Neural cell (in vitro differentiated cells): Measurements from ENCODE around the gene PIP4K2A. TPM values are rescaled to one million over a fixed set of nuclear protein-coding genes. Genes with fewer than 3 reads are reported as not detected.

Experiments
- H2AFZ ChIP-seq: fragments of 200-600, 300-800 bp; sonication (generic), shearing (Covaris generic); 2 replicates; pipeline ENCODE4 v1.6.0; 2014; ENCODE audit warnings: low read depth, mild to moderate bottlenecking, antibody characterized with exemption, low read length, moderate library complexity
- H3F3A ChIP-seq: fragments of 200-600 bp; shearing (Covaris generic); 2 replicates; pipeline ENCODE4 v1.6.1; 2016; ENCODE audit warnings: mild to moderate bottlenecking, moderate library complexity, mixed read lengths, antibody characterized with exemption, low read length; ENCODE audit not compliant: insufficient read depth, poor library complexity, severe bottlenecking
- H3K27ac ChIP-seq: fragments of 200-600, 300-800 bp; sonication (generic), shearing (Covaris generic); 2 replicates; pipeline ENCODE4 v1.5.1; 2014; ENCODE audit warnings: mild to moderate bottlenecking, low read length, moderate library complexity
- H3K27me3 ChIP-seq: fragments of 300-800, 200-600 bp; sonication (generic), shearing (Covaris generic); 2 replicates; pipeline ENCODE4 v1.6.0; 2014; ENCODE audit warnings: mild to moderate bottlenecking, low read depth, low read length, moderate library complexity; ENCODE audit not compliant: insufficient read depth
- H3K36me3 ChIP-seq: fragments of 300-800, 200-600 bp; sonication (generic), shearing (Covaris generic); 2 replicates; pipeline ENCODE4 v1.5.1; 2014; ENCODE audit warnings: mild to moderate bottlenecking, antibody characterized with exemption, low read length, moderate library complexity; ENCODE audit not compliant: insufficient read depth
- H3K4me2 ChIP-seq: fragments of 300-800, 200-600 bp; sonication (generic), shearing (Covaris generic); 2 replicates; pipeline ENCODE4 v1.6.0; 2014; ENCODE audit warnings: mild to moderate bottlenecking, low read length
- H3K4me3 ChIP-seq: fragments of 300-800, 200-600 bp; sonication (generic), shearing (Covaris generic); 2 replicates; pipeline ENCODE4 v1.5.1; 2014; ENCODE audit warnings: mild to moderate bottlenecking, low read length, moderate library complexity
- H3K79me2 ChIP-seq: fragments of 200-600 bp; shearing (Covaris generic); replicated peaks from 2 replicates; pipeline ENCODE4 v1.6.0; 2014; ENCODE audit warnings: mild to moderate bottlenecking, low read length, moderate library complexity; ENCODE audit not compliant: insufficient read depth
- H3K9ac ChIP-seq: fragments of 300-800, 200-600 bp; sonication (generic), shearing (Covaris generic); 2 replicates; pipeline ENCODE4 v1.6.1; 2016; ENCODE audit warnings: mild to moderate bottlenecking, low read length, mixed read lengths
- H3K9me2 ChIP-seq: fragments of 200-600 bp; shearing (Covaris generic); 2 replicates; pipeline ENCODE4 v1.6.1; 2016; ENCODE audit warnings: mild to moderate bottlenecking, low read length, mixed read lengths; ENCODE audit not compliant: insufficient read depth
- H3K9me3 ChIP-seq: fragments of 200-600, 300-800 bp; sonication (generic), shearing (Covaris generic); 2 replicates; pipeline ENCODE4 v1.6.1; 2016; ENCODE audit warnings: mild to moderate bottlenecking, mixed run types, low read length, moderate library complexity, mixed read lengths
- H4K20me1 ChIP-seq: fragments of 200-600 bp; shearing (Covaris generic); 2 replicates; pipeline ENCODE4 v1.6.1; 2016; ENCODE audit warnings: mild to moderate bottlenecking, mixed run types; ENCODE audit not compliant: insufficient read depth
- CTCF ChIP-seq: fragments of 450-650 bp; IDR thresholded peaks from 2 replicates; pipeline ENCODE4 v1.5.1; 2014; ENCODE audit warnings: antibody characterized with exemption, mild to moderate bottlenecking, moderate library complexity; ENCODE audit not compliant: poor library complexity, severe bottlenecking
- EP300 ChIP-seq: fragments of 450-650 bp; conservative IDR thresholded peaks from 2 replicates; pipeline ENCODE4 v1.6.1; 2014; ENCODE audit warnings: antibody characterized with exemption, mild to moderate bottlenecking, moderate library complexity; ENCODE audit not compliant: poor library complexity, severe bottlenecking
- EZH2 ChIP-seq: fragments of 200-600, 300-800 bp; shearing (Covaris generic), sonication (generic); IDR thresholded peaks from 2 replicates; pipeline ENCODE4 v1.6.1; 2014; ENCODE audit warnings: antibody characterized with exemption, low read length, borderline replicate concordance, mild to moderate bottlenecking; ENCODE audit not compliant: insufficient read depth, poor library complexity, severe bottlenecking
- MXI1 ChIP-seq: fragments of 450-650 bp; conservative IDR thresholded peaks from 2 replicates; pipeline ENCODE4 v1.6.1; 2014; ENCODE audit warnings: antibody characterized with exemption, mild to moderate bottlenecking; ENCODE audit not compliant: poor library complexity, severe bottlenecking
- POLR2AphosphoS5 ChIP-seq: IDR thresholded peaks from 2 replicates; pipeline ENCODE4 v1.6.1; 2012
- RAD21 ChIP-seq: fragments of 450-650 bp; conservative IDR thresholded peaks from 2 replicates; pipeline ENCODE4 v1.6.1; 2014; ENCODE audit warnings: antibody characterized with exemption, mild to moderate bottlenecking, moderate library complexity
- REST ChIP-seq: IDR thresholded peaks from 2 replicates; pipeline ENCODE4 v1.6.1; 2012; ENCODE audit warnings: borderline replicate concordance
- SMC3 ChIP-seq: fragments of 450-650 bp; conservative IDR thresholded peaks from 2 replicates; pipeline ENCODE4 v1.6.1; 2014; ENCODE audit warnings: antibody characterized with exemption, mild to moderate bottlenecking, moderate library complexity; ENCODE audit not compliant: poor library complexity
- TAF1 ChIP-seq: IDR thresholded peaks from 2 replicates; pipeline ENCODE4 v1.6.1; 2012; ENCODE audit warnings: low read depth
- polyA plus RNA-seq: library from polyadenylated mRNA; depleted of rRNA; stranded (reverse); fragments of >200 nt; gene quantifications from 2 replicates; pipeline ENCODE4 v1.2.3, GENCODE V29; 2014

PIP4K2A gene
- polyA plus RNA-seq, 1 donor from 2014 or later: 12.6 TPM

GRCh38 chr10:22623633-22624253 is 90.6 kb downstream of the PIP4K2A start:
- Histone ChIP-seq H3K9ac (no peak overlapping the region), H3K36me3 (no peaks in the 10 kb centered on the region), H2AFZ (no peak overlapping the region), H3K79me2 (no peaks in the 10 kb centered on the region), H3K27me3 (no peaks in the 10 kb centered on the region), H4K20me1 (no peaks in the 10 kb centered on the region), H3K9me2 (no peaks in the 10 kb centered on the region), H3K4me3 (no peak overlapping the region), H3K27ac (no peak overlapping the region), H3K4me2 (no peak overlapping the region), H3F3A (no peaks in the 10 kb centered on the region), H3K9me3 (no peaks in the 10 kb centered on the region)
- TF ChIP-seq REST: no peak
- no peak for TF ChIP-seq EP300
- TF ChIP-seq SMC3: no peak
- no peak for TF ChIP-seq MXI1
- TF ChIP-seq RAD21: no peak
- TF ChIP-seq TAF1: no peak
- no peak for TF ChIP-seq CTCF
- no peak for TF ChIP-seq POLR2AphosphoS5
- TF ChIP-seq EZH2: no peak

- H3K4me3 ChIP-seq: no peak overlapping the region
- no peaks in the 10 kb centered on the region for H3F3A ChIP-seq
- no peaks in the 10 kb centered on the region for H3K79me2 ChIP-seq
- no peak overlapping the region for H3K4me2 ChIP-seq
- no peaks in the 10 kb centered on the region for H3K9me2 ChIP-seq
- no peak overlapping the region for H2AFZ ChIP-seq
- H3K27me3 ChIP-seq: no peaks in the 10 kb centered on the region
- TF ChIP-seq EZH2: no peak
- TF ChIP-seq MXI1: no peak
- TF ChIP-seq TAF1: no peak
- TF ChIP-seq CTCF: no peak
- TF ChIP-seq POLR2AphosphoS5: no peak
- TF ChIP-seq REST: no peak
- no peak for TF ChIP-seq RAD21
- no peak for TF ChIP-seq SMC3
- TF ChIP-seq EP300: no peak
- no peaks in the 10 kb centered on the region for H4K20me1 ChIP-seq
- no peak overlapping the region for H3K27ac ChIP-seq
- no peaks in the 10 kb centered on the region for H3K9me3 ChIP-seq
- no peak overlapping the region for H3K9ac ChIP-seq
- no peaks in the 10 kb centered on the region for H3K36me3 ChIP-seq
Measured at GRCh38 chr10:22622242-22622806, 92.1 kb downstream of the PIP4K2A start.
